GM18519 (cell line): ENCODE measurements around the gene TFF1.

ENCODE experiments used
- ATAC-seq: cut with Tn5 transposase; IDR thresholded peaks from one replicate; pipeline ENCODE4 v1.9.1; 2021; ENCODE audit warnings: mild to moderate bottlenecking, moderate library complexity; ENCODE audit not compliant: unreplicated experiment, low FRiP score

TFF1 gene

GRCh38 chr21:42330380-42331371, 35.7 kb downstream of the TFF1 start:
- no peak for ATAC-seq

GRCh38 chr21:42324896-42325295, 41.4 kb downstream of the TFF1 start:
- ATAC-seq, result no peak

GRCh38 chr21:42321845-42322244, 44.5 kb downstream of the TFF1 start:
- no peak for ATAC-seq

DNA sequence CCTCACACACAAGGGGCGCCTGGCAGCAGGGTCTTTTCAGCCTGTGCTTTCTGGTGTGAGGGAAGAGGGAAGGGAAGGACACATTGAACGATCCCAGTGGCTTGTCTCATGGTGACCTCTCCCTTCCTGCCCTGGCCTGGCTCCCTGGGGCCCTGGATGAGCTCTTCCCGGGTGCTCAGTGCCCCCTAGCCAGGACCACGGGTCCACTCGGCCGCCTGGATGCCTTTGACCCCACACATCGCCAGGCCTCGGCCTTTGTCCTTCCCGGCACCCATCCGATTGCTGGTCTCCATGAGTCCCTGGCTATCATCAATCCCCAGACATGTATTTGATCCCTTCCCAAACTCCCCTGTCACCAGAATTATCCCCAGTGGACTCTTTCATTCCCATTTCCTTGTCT, 45.1 kb downstream of the TFF1 start:
- no peak for ATAC-seq

- no peak for ATAC-seq
Observed at GRCh38 chr21:42320791-42321190, 45.5 kb downstream of the TFF1 start.

DNA sequence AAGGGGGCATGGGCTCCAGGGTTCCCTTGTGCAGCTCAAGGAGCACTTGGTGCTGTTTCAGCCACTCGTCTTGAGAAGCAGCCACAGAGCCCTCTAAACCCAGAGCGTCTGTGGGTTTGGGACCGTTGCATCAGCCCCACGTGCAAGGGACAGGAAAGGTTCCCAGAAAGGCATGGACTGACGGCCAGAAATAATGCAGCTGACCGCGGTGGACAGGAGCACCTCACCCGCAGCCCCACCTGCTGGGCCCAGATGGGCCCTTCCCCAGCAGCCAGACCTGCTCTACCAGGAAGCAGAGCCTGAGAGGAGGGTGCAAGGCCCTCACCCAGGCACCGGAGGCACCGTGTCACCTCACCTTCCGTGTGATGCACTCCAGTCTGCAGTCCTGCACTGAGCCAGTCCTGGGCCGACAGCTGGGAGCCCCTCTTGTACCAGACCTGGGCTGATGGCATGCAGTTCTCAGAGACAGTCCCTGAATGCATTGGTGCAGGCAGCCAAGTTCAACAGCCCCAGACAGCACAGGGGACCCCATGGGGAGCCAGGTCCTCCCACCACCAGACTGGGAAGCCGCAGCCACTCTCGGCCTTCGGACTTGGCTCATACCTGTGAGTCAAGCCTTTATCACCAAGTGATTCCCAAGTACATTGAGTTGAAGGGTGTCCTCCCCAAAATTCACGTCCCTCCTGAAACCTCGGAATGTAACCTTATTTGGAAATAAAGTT, 46.3 kb downstream of the TFF1 start:
- ATAC-seq, result no peak

DNA sequence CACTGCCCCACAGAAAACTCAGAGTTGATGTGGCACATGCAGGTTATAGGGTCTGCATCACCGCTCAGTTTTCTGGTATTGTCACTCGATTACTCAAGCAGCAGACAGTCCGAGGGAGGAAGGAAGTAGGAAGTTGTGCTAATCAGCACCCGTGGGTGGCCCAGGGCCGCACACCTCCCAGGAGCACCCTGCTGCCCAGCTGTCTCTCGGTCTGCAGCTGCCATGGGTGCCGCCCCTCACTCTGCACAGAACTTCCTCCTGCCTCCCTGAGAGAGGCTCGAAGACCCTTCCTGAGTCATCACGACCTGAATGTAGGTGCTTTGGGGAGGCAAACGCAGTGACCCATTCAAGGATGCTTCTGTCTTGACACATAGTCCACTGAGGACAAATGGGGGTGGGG, 47.0 kb downstream of the TFF1 start:
- ATAC-seq, result no peak

DNA sequence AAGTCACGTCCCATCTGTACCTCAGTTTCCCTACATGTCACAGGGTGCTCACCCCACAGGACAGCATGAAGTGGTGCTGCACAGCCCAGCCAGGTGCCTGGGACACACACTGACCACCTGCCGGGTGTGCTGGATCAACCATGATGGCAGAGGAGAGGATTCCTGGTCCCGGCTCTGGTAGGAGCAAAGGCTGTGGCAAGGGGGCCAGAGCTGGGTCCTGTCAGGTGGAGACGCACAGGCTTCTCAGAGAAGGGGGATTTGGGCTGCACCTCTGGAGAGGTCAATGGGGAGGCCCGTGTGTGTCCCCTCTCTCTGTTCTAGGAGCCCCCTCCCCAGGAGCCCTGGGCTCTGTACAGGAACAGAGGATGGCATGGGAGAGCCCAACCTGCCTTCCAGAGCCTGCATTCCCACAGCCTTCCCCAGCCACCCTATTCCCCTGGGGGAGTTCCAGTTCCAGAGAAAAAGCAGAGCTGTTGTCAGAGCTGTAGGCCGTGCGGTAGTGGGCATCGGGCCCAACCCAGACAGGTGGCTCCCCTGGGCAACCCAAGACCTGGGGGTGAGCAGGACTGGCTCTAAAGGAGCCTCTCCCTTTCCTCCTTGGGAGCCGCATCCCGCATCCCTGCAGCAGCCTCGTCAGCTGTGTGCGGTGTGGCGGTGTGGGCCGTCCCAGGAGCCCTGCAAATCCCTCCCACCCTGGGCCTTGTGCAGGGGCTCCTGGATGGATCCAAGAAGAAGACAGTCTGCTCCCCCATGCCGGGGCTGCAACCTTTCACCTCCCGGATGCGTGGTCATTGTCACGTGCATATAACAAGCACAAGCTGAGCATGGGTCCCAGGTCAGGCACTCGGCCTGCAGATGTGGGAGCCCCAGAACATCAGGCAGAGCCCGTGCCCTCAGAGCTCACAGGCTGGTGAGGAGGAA, 48.2 kb downstream of the TFF1 start:
- no peak for ATAC-seq

DNA sequence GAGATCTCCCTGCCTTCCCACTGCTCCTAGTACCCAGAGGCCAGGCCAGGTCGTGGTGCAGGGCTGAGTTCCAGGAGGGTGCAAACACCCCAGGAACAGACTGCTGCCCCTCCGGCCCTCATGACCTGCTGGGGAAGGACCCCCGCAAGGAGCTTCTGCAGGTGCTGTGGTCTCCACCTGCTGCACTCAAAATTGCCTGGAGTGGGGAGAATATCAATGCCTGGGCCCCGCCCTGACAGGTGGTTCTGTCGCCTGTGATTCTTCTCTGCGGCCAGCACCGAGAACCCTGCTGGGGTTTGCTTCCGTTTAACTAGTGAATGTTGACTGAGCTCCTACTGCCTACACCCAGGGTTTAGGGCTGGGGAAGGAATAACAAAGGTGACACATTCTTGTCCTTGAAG, 49.0 kb downstream of the TFF1 start:
- ATAC-seq, result no peak

- no peak for ATAC-seq
Observed at GRCh38 chr21:42316891-42317290, 49.4 kb downstream of the TFF1 start.

- ATAC-seq, result no peak
Observed at GRCh38 chr21:42315296-42315891, 50.9 kb downstream of the TFF1 start, which contains the start of gene TFF3. TSS of gene TFF3 (minus strand) at chr21:42315409. CDS start at chr21:42315374, 35 bp downstream.

DNA sequence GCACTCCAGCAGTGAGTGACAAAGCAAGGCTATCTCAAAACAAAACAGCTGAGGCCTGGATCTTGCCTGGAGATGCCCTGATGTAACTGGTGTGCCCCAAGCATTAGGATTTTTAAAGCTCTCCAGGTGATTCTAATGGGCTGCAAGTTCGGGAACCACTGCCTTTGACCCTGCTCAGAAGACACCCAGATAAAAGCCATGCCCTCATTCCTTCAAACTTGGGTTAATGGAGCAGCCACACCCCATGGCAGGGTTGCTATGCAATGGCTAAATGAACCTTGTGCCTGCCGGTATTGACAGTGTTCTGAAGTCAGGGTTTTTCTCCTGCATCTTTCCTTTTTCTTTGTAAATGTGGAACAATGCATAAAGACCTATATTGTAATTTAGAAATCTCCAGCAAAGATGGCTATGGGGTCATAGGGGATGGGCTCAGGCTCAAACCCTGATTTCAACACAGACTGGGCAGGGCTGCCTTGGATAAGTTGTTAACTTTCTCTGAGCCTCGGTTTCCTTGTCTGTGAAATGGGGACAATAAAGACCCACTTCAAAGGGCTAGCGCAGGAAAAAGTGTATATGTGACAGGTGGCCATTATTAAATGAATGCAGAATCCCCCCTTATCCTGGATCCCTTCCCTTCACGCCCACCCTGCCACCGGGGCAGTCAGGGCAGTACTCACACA, 51.6 kb downstream of the TFF1 start:
- no peak for ATAC-seq

DNA sequence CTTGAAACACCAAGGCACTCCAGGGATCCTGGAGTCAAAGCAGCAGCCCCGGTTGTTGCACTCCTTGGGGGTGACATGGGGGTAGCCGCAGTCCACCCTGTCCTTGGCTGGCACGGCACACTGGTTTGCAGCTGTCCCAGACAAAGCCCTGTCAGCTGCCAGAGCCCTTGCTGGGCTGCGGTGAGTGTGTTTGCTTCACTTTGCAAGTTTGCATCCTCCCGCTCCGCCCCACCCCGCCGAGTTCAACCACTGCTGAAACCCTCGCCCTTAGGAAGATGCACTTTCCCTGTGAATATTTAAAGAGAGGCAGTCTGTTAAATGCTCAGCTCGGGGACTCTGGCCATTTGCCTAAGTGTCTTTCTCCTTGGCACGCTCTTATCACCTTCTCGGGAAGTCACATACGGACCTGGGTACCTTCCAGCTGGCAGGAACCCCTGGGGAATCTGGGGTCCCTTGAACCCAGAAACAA, 52.8 kb downstream of the TFF1 start:
- no peak for ATAC-seq

- no peak for ATAC-seq
Observed at GRCh38 chr21:42312626-42313104, 53.7 kb downstream of the TFF1 start.
